NCI-H1930 (cell line): ENCODE data around the gene SINHCAF.
A peak's percentile ranks its signal among the peaks of the same experiment; 100 is the strongest.

ENCODE experiments used
- DNase-seq, 2 experiments: peaks; one replicate each; lab custom pipeline; 2025; lab: John Stamatoyannopoulos, UW

SINHCAF gene

DNA sequence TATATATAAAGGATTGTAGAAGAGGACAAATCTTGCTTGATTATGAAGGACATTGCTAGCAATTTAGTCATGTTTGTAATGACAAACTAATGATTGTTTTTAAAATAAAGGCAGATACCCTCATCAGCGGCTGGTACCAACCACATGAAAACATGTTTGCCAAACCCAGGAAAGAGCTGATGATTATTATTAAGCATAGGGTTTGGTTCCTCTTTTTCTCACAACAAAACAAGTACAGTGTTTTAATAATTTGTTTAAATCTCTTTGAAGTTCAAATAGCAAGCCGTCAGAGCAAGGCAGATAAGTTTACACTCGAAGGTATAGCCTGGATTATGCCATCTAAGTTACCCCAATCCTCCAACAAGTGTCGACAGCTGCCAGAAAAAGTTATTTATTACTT, 5.3 kb upstream of the SINHCAF start:
- DNase-seq, result no peak

DNA sequence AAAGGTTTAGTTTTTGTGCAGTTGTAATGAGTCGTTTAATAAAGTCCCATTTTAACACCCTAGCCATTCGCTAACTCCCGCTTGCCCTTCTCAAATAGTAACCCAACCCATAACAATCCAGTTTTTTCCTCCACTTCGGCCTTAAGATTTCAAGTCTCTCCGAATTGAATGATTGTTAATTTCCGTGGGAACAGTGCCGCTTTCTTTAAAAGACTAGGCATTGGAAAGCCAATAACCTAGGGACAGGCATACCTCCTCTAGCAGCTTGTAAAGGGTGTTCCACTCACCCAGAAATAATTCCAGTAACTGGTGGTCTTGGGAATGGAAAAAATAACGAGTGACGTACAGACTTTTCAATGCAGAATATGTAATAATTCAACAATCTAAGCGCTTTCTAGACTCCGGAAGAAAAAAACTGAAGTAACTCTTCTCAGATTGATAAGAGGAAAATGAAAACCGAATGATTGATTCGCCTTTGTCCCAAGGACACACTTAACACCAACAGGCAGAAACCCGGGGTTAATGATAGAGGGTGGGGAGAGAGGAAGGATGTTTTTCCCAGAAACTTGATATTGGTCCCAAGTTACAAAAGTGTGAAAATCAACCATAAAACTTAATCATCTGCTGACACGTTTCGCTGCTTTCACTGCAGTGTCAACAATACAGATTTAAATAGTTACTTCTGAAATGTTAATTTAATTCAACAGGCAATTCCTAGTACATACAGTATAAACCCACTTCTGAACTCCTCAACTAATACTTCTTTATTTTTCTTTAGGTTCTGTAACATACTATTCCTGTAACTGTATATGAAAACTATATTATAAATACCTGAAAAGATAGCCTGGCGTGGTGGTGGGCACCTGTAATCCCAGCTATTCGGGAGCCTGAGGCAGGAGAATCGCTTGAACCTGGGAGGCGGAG, 1.0 kb upstream of the SINHCAF start:
- no peak for DNase-seq

DNA sequence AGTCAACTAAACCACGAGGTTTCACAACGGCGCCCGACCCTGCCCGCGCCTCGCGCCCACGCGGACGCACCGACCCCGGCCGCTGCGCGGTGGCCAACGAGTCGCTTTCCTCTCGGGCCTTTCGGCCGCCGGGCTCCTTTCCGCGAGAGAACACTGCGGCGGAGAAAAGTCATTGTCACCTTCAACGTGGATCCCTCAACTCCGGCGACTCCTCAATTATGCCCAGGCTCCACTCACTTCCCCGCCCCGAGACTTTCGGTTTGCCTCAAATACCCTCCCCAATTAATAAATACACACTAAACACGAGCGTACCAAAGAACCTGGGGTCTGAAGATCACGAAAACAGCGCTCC, 450 bp downstream of the SINHCAF start:
- DNase-seq, result no peak

DNA sequence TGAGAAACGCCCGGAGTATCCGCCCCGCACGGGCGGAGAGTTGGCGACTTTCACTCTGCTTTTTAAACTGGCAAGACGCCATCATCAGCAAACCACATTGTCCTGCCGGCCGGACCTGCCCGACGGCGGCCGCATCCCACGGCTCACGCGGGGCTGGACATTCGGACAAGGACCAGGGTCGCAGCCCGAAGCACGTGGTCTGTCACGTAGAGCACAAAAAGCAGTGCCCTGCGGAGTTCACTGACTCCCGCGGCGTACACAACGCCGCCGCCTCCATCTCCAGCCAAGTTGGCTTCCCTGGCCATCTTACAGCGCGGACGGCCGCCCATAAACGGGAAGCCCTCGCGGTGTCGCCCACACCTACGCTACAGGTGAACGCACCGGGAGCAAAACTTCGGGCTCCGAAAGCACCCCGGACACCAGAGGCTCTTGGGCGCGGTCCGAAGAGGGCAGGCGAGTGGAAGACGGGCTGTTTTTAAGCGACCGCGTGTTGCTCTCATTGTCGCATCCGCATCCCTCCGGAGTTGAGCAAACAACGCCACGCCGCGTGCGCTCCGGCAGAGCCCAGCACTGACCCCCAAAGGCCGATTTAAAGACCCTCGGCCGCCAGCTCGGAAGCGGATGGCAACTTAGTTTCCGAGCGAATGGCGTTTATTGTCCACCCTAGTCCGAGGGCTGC, 966 bp downstream of the SINHCAF start:
- DNase-seq, result peak; percentile 14 to 52

DNA sequence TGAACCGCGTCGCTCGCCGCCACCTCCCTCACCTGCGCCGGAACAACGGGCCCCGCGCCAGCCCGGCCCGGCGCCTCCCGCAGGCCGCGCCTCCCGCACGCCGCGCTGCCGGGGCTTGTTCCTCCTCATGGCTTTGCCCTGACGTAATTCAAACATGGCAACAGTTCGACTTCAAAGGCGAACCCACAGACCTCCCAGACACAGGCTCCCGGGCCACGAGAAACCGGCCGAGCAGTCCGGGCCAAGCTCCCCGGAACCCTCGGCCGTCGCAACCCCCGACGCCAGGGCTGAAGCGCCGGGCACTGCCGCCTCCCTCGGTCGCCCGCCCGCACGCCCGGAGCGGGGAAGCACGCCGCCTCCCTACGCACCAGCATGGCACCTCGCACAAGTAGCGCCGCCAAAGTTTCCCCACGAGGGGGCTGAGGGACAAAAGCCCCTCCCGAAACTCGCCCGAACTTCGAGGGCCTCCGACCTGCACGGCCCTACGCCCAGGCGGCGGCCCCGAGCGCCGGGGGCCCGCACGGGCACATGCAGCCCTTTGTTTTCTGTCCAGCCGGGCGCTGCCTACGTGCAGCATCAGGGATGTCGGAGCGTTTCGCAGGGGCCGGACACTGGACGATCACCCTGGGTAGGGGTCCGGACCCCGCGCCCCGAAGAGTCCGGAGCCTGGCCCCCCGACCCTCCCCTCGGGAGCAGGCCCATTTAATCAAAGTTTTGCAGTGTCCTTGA, 1.7 kb downstream of the SINHCAF start:
- DNase-seq, result peak; percentile 35 to 57

DNA sequence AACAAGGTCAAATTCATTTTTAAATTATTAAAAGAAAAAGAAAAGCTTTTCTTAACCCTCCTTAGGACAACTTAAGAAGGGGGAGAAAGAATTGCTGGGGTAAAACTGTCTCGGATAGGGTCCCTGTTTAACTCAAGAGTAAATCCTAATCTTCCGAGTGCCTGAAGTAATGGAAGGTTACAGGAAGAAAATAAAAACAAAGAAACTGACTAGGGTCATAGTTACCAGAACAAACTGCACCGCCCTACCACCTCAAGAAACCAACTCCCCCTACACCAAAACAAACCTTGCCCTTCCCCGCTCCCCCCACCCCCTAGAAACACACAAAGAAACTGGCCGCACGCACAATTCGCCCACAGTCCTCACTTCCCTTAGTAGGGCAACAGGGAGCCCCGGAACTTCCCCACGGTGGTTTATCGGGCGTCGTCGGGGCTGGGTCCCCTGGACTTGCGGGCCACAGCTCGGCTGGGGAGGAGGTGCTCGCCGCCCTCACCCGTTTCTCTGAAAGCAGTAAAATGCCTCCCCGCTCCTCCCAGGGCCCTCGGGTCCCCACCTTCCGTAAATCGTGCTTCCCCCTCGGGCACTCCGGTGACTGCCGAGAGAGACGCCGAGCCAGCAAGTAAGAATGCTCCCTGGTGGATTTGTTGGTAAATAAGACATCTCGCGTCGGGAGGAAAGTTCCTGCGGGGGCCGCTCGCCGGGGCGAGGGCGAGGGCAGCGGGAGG, 2.4 kb downstream of the SINHCAF start:
- no peak for DNase-seq

DNA sequence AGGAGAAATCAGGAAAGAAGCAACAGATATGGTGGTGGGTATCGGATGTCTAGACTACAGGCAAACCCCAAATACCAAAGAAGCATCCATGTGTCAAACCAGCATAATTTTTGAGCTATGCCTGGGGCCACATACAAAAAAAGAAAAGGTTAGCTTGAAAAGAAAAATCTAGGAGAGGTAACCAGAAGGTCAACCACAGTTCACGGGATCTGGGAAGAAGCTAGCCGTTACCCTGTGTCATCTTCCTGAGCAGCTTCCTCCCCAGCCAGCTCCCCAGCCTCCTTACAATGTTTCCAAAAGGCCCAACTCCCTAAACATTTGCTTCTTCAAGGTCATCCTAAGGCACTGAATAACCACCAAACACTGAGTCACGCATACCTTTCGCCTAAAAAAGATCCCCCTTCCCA, 3.1 kb downstream of the SINHCAF start:
- no peak for DNase-seq

DNA sequence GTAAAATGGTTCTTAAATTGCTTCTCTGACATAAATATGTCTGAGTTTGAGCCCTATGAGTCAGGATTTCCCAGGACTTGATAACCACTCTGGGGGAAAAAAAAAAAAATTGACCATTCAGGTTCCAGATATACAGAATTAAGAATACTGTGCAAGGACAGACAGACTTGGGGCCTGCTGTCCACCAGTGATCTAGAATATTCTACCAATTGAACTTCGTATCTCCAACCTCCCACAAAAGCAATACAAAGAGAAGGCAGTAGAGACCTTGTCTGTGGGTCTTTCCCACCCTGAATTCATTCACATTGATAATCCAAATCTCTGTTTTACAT, 4.1 kb downstream of the SINHCAF start:
- DNase-seq, result no peak

DNA sequence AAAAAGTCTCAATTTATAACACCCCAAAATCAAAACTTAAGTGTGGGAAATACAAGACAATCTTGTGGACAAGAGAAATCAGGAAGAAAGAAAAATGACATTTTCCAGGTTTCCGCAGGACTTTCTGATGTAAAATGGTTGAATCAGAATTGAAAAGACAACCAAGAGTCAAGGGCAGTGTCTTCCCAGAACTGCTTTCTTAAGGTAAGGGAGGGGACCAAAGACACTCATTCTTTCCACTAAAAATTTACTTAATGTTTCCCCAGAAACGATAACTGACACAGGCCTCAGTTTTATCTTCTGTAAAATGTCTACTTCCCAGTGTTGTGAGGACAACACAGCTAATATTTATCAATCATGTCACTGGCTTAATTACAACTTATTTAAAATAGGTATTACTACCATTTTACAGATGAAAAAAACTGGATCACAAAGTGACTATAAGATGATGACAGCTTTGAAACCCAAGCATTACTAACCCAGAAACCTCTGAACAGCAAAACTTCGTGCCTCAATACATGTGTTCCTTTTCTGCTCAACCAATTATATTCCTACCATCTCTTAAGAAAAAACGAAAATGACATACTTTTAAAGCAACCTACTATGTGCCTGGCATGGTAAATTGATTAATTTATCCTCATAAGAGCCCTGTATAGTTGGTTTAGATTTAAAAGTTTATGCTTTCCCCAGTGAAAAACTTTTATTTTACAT, 4.6 kb downstream of the SINHCAF start:
- DNase-seq, result no peak

DNA sequence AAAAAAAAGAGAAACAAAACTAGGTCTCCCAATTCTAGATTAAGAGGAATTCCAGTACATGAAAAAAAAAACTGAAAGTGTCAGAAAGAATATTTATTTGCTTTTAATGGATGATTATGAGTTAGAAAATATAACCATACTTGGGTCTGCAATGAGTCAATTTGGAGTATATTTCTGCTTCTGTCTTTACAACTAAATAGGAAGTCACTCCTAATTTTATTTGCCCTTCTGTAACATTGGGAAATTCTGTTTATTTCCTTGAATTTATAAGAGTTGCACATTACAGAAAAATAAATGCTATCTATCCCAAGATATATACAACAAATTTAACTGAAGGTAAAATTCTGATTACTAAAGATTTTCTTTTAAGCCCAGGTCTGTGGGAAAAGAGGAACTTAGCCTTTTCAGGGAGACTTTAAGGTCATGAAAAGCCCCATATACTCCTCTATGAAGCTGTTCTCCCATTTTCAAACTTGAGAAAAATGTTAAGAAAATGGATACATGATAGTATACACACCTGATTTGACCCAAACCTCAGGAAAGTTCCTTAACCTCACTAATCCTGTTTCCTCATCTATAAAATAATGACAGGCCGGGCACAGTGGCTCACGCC, 7.2 kb downstream of the SINHCAF start:
- DNase-seq, result no peak

DNA sequence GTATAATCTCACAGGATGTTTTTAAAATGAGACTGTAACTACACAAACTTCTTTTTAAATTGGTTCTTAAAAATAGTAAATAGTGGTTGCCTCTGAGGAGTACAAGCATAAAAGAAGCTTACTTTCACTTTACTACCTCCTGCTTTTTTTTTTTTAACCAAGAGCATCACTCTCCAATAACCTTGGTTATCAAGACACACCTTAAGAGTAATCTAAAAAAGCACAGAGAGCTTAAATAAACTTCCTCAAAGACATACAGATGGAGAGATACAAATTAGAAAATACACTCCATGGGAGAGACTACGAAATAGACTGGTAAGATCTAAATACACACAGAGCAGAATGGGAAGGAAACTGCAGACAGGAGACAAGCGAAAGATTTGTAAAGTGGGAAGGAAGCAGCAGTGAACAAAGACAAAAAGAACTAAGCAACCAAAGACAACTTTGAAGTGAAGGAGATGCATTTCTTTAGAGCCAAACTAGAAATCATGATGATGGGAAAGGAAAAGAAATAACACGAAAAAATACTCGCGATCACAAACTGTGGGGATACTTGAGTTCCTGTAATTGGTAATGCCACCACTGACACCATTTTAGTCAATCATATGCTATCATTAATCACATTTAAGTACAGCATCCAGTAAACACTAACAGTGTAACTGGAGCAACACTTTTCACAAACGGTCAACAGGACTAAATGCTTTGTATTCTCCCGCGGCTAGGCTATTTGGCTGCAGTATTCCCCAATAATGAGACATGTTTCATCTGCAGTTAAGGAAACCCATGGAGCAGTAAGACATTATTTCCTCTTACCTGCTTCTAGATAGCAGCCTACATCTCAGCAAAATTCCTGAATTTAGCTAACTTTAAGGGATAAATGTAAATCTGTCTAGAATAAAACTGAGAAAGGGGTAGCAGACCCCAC, 8.2 kb downstream of the SINHCAF start:
- DNase-seq, result no peak

DNA sequence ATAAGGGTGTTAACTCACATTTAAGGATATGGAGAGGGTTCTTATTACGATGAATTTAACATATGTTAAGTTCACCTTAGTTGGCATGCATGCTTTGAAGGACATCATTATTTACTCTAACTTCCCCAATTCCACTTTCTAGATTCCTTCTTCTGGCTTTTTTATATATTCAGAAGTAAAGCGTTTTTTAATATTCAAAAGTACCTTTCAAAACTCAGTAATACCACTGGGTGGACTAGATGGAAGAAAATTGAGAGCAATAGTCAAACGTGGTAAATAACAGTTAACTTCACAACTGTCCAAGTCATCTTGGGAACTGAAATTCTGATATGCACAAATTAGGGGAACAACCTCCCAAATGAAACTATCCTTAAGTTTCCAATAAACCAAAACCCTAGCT, 9.1 kb downstream of the SINHCAF start:
- DNase-seq, result no peak

DNA sequence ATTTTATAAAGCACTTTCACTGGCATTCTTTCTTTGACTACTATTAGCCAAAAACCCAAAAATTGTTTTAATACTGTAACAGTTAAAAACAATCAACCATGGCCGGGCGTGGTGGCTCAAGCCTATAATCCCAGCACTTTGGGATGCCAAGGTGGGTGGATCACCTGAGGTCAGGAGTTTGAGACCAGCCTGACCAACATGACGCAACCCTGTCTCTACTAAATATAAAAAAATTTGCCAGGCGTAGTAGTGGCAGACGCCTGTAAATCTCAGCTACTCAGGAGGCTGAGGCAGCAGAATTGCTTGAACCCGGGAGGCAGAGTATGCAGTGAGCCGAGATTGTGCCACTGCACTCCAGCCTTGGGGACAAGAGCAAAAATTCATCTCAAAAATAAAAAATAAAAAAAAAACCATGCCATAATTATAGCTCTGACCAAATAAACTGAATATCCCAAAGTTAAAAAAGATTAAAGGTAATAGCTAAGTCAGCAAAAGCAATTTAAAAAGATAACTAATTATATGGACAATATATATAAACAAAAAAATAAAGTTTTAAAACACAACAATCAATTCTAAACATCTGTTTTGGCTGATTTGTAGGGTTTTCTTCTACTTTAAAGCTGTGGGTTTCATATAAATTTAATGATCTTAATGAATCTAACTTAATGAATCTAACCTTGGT, 10.0 kb downstream of the SINHCAF start:
- DNase-seq, result no peak

DNA sequence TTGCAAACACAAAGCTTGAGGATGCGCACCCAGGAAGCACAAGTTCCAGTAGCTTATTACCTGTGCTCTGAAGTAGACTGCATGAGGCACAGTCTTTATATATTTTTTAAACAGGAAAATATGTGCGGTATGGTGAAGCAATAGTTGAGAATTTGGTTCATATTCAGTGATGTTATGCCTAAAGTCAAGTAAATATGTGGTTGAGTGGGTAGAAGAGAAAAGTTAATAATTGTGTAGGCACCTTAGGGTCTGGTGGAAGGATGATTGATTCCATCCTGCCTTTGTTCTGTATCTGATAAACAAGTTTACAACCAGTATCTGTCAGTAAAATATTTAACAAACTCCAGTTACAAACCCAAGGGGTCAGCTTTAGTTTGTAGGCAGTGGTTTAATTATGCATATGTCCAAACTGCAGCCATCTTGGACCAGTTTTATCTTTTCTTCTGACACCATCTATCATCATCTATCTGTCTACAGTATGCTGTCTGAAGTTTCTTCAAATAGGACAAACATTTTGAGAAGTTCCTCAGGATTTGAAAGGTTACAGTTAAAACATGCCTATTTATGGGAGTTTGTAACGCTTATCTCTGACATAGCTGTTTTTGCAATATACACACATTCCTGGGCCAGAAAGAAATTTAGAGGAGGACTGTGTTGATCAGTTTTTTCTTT, 10.8 kb downstream of the SINHCAF start:
- no peak for DNase-seq

DNA sequence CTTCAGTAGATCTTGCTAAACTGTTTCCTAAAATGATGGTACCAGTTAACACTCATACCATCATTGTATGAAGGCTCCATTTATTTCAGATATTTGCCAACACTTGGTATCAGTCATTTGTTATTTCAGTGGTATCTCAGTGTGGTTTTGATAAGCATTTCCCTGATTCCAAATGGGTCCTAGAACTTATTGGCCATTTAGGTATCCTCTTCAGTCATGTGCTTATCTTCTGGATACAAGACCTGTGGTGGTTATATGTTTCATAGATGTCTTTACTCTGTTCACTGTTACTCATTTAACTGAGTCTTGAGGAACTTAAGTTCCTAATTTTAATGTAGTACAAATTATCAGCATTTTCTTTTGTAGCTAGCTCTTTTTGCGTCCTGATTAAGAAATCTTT, 13.5 kb downstream of the SINHCAF start:
- no peak for DNase-seq

DNA sequence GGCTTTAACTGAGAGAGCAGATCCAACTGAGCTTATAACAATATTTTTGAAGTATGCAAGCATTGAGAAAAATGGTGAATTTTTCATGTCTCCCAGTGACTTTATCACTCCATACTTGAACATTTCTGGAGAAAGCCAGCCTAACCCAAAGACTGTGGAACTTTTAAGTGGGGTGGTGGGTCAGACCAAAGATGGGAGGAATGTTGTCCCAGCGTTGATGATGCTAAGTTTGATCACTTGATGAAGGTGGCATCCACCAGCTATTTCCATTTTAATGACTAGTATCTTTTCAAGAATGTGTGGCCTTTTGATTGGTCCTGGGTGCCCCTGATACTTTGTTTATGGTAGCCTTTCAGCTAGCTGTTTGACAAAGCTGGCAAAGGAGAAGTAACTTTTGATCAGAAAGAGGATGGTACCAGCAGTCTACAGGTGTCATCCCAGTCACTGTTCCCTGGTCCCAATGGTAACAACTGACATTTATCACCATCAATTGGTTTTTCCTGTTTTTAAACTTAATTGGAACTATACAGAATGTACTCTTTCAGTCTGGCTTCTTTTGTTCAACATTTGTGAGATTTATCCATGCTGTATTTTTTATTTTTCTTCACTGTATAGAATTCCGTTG, 14.2 kb downstream of the SINHCAF start:
- DNase-seq, result no peak

DNA sequence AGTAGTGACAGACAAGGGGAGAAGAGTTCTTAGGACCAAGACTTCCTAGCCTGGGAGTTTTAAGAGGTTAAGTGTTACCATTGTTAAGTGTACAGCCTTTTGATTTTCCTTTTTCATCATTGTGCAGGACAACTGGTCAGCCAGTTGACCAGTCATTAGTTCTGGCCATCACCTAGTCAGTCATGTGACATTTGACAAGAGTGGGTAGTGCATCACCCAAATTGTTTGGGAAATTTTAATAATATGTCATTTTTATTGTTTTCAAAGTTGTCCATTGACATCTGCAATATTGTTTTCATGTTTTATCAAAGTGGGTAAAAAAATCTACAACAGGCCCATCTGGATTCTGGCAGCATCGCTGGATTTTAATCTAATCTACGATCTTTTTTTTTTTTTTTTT, 15.5 kb downstream of the SINHCAF start:
- DNase-seq, result no peak

DNA sequence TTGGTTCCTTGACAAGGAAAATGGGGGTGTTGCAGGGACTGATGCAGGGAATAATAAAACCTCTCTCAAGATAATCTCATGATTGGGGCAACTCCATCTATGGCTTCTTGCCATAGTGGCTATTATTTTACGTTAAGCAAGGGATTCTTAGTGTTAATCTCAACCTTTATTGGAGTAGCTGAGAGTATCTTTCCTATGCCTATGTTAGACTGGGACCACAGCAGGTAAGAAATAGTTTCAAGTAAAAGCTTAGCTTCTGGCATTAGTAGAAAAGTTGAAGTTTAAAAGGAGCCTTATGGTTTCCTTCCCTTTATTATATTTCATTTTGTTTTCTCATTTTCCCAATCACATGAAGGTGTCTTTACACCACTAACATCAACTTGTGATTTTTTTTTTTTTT, 16.7 kb downstream of the SINHCAF start:
- DNase-seq, result no peak

DNA sequence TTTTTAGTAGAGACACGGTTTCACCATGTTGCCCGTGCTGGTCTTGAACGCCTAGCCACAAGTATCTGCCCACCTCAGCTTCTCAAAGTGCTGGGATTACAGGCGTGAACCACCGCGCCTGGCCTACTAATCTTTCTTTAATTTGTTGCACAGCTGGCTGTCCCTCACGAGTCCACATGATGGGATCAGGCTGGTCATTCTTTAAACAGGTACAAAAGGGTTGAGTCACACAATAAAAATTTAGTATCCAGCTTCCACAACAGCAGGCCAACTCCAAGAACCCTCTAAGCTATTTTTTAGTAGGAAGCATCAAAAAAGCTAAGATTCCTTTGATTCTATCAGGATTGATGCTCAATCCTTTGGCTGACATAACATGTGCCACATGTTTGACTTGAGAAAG, 17.8 kb downstream of the SINHCAF start:
- DNase-seq, result no peak
